HepG2 (cell line): ENCODE data around the gene GRIA3. TPM values are rescaled to one million over a fixed set of nuclear protein-coding genes. Genes with fewer than 3 reads are reported as not detected.

Experiments used
- ATAC-seq: fragments of 200-7000 bp; cut with Tn5 transposase; 3 replicates; pipeline ENCODE4 v1.9.1; 2020; ENCODE audit warnings: mild to moderate bottlenecking, moderate library complexity
- BruUV-seq: library from RNA; stranded (reverse); fragments of 400-500 nt; replicated peaks from 2 replicates; lab custom pipeline; 2021; lab: Mats Ljungman, UMichigan
- CTCF ChIA-PET: fragments of 300-600 bp; formaldehyde crosslinking; extraction: SDS; loops from one replicate; lab custom pipeline; 2021; ENCODE audit warnings: low total read pairs, inconsistent platforms, low intra/inter-chr PET ratio; lab: Yijun Ruan, JAX
- POLR2A ChIA-PET: fragments of 350-600 bp; sonication (Branson Sonifier 250); formaldehyde crosslinking; loops from one replicate; lab custom pipeline; 2020; ENCODE audit warnings: antibody characterized with exemption, inconsistent platforms; lab: Yijun Ruan, JAX
- DNase-seq: peaks from one replicate; pipeline ENCODE4 v3.0.0-alpha.2; 2015; ENCODE audit warnings: low spot score
- FAIRE-seq: peaks from 3 replicates; lab custom pipeline; 2011; peaks lifted over from hg19 to GRCh38; lab: Jason Lieb, UNC
- H2AFZ ChIP-seq: one replicate; pipeline ENCODE4 v1.6.1; 2011; ENCODE audit warnings: low read length, inconsistent platforms
- H3K27ac ChIP-seq: fragments of 300-600 bp; 3 replicates; pipeline ENCODE4 v1.8.0; 2011; ENCODE audit warnings: mixed run types, mild to moderate bottlenecking, mixed read lengths, low read length, inconsistent platforms; ENCODE audit not compliant: insufficient read depth; ENCODE audit errors: extremely low read length
- H3K27me3 ChIP-seq, 2 experiments: fragments of 200-600 bp in 1 of 2; 2 replicates in 1 of 2; 3 replicates in 1 of 2; pipeline versions ENCODE4 v1.6.0 to v1.8.0; 2011; ENCODE audit warnings: low read length in 2 of 2, mild to moderate bottlenecking in 2 of 2, moderate library complexity in 2 of 2, inconsistent platforms in 1 of 2; ENCODE audit not compliant: insufficient read depth in 2 of 2, control insufficient read depth in 1 of 2
- H3K36me3 ChIP-seq, 2 experiments: fragments of 200-600 bp in 1 of 2; replicated peaks in 1 of 2; 2 replicates in 1 of 2; 3 replicates in 1 of 2; pipeline versions ENCODE4 v1.5.1 to v1.8.0; 2011; ENCODE audit warnings: low read length in 2 of 2, inconsistent platforms in 1 of 2; ENCODE audit not compliant: insufficient read depth in 2 of 2, control insufficient read depth in 1 of 2
- H3K4me1 ChIP-seq: 2 replicates; pipeline ENCODE4 v1.5.1; 2012; ENCODE audit warnings: low read length, inconsistent platforms; ENCODE audit not compliant: insufficient read depth
- H3K4me2 ChIP-seq: 2 replicates; pipeline ENCODE4 v1.6.0; 2011; ENCODE audit warnings: low read depth, low read length, inconsistent platforms
- H3K4me3 ChIP-seq, 3 experiments: fragments of 200-600 bp in 1 of 3; sonication (generic), shearing (Covaris generic) in 1 of 3; replicated peaks in 1 of 3; 2 replicates each; pipeline ENCODE4 v1.5.1; 2011 to 2016; ENCODE audit warnings: low read length in 3 of 3, inconsistent platforms in 2 of 3, low read depth in 2 of 3, mild to moderate bottlenecking in 2 of 3, control low read depth in 1 of 3, mixed read lengths in 1 of 3; ENCODE audit not compliant: insufficient read depth in 1 of 3
- H3K79me2 ChIP-seq: one replicate; pipeline ENCODE4 v1.6.1; 2011; ENCODE audit warnings: low read length, inconsistent platforms; ENCODE audit not compliant: insufficient read depth
- H3K9ac ChIP-seq: 2 replicates; pipeline ENCODE4 v1.6.0; 2011; ENCODE audit warnings: mild to moderate bottlenecking, low read depth, low read length, inconsistent platforms; ENCODE audit not compliant: insufficient read depth
- H3K9me3 ChIP-seq: 2 replicates; pipeline ENCODE4 v1.5.1; 2012; ENCODE audit warnings: mild to moderate bottlenecking, low read length
- H4K20me1 ChIP-seq: 2 replicates; pipeline ENCODE4 v1.6.0; 2011; ENCODE audit warnings: inconsistent platforms, mild to moderate bottlenecking, low read length, moderate library complexity; ENCODE audit not compliant: insufficient read depth
- AGO1 ChIP-seq: fragments of 200-400 bp; formaldehyde crosslinking; IDR thresholded peaks from 2 replicates; pipeline ENCODE4 v1.6.1; 2017; ENCODE audit warnings: mild to moderate bottlenecking, low read depth, low read length, moderate library complexity; ENCODE audit not compliant: poor library complexity, severe bottlenecking
- ATF7-NPFF ChIP-seq: sonication (generic); formaldehyde crosslinking; IDR thresholded peaks from 2 replicates; pipeline ENCODE4 v1.8.1; 2023; ENCODE audit warnings: mild to moderate bottlenecking, low read depth, missing genetic modification reagents, moderate library complexity
- BHLHE40 ChIP-seq: IDR thresholded peaks from 2 replicates; pipeline ENCODE4 v1.6.1; 2011; ENCODE audit warnings: low read length, improper control_type of control experiment
- E2F2 ChIP-seq: sonication (generic); formaldehyde crosslinking; IDR thresholded peaks from 2 replicates; pipeline ENCODE4 v1.4.0; 2020; ENCODE audit warnings: missing genetic modification reagents, borderline replicate concordance
- MTA3 ChIP-seq: sonication (generic); formaldehyde crosslinking; IDR thresholded peaks from 2 replicates; pipeline ENCODE4 v1.4.0; 2020; ENCODE audit warnings: missing genetic modification reagents
- NR2F6 ChIP-seq, 2 experiments: IDR thresholded peaks; 2 replicates each; pipeline ENCODE4 v1.6.1; 2016; ENCODE audit warnings: antibody characterized with exemption in 1 of 2, mild to moderate bottlenecking in 1 of 2
- SKI ChIP-seq: fragments of 450-650 bp; IDR thresholded peaks from one replicate; pipeline ENCODE4 v1.6.1; 2018; ENCODE audit warnings: mild to moderate bottlenecking; ENCODE audit not compliant: partially characterized antibody
- SMAD1 ChIP-seq: sonication (generic); formaldehyde crosslinking; IDR thresholded peaks from 2 replicates; pipeline ENCODE4 v1.4.0; 2020; ENCODE audit warnings: missing genetic modification reagents, low read depth, mild to moderate bottlenecking, borderline replicate concordance
- TARDBP ChIP-seq: sonication (generic); formaldehyde crosslinking; IDR thresholded peaks from 2 replicates; pipeline ENCODE4 v1.8.0; 2022; ENCODE audit warnings: mild to moderate bottlenecking, missing genetic modification reagents
- ZNF318 ChIP-seq: sonication (generic); formaldehyde crosslinking; IDR thresholded peaks from 2 replicates; pipeline ENCODE4 v1.4.0; 2020; ENCODE audit warnings: mild to moderate bottlenecking, missing genetic modification reagents
- WGBS: methylation state at CpG from one replicate; pipeline ENCODE4 v1.1.6; 2017; ENCODE audit warnings: low lambda C conversion rate; 5-methylcytosine and 5-hydroxymethylcytosine counted together
- in situ Hi-C: cut with HindIII; loops from 2 replicates; pipeline ENCODE4 v1.10.0; 2017; ENCODE audit warnings: low pct_unique_long_range_greater_than_20kb; ENCODE audit not compliant: extremely low pct_ligation_motif_present
- intact Hi-C: fragments of 100-400 bp; cut with micrococcal nuclease; formaldehyde crosslinking; loops from one replicate; pipeline ENCODE4 v1.10.0; 2022; ENCODE audit not compliant: unreplicated experiment
- polyA plus RNA-seq, 8 experiments: library from polyadenylated mRNA; depleted of rRNA in 3 of 8; stranded (reverse) in 7 of 8; unstranded in 1 of 8; fragments of >200 nt; fragmentation: Illumina TruSeq in 4 of 8; extraction: Trizol in 4 of 8; gene quantifications; 2 replicates each; pipeline versions ENCODE4 v1.2.1 to v1.2.3, GENCODE V29; 2011 to 2016; ENCODE audit warnings: low read depth in 4 of 8, missing spikeins in 1 of 8, mixed read lengths in 1 of 8; ENCODE audit not compliant: insufficient read depth in 1 of 8
- total RNA-seq, 5 experiments: library from RNA; depleted of rRNA; stranded (reverse); fragments of >200 nt; fragmentation: Illumina TruSeq; extraction: Trizol; gene quantifications; 2 replicates each; pipeline ENCODE4 v1.2.3, GENCODE V29; 2016; ENCODE audit warnings: low read depth in 1 of 5
- TF ChIP-seq, protein P1 (sequence below): sonication (generic); formaldehyde crosslinking; IDR thresholded peaks from 2 replicates; pipeline ENCODE4 v1.4.0; 2020; ENCODE audit warnings: mild to moderate bottlenecking, missing genetic modification reagents

GRIA3 gene
- total and polyA plus RNA-seq, 2 of the 13 experiments (the other 11 are each of a cell fraction or from before 2014, with no cell fraction given): not detected

- H3K4me3 ChIP-seq: no peak overlapping the region
- H3K4me1 ChIP-seq: no peaks in the 10 kb centered on the region
- no peak overlapping the region for H3K27ac ChIP-seq
- 0% methylated on average over 2 of the region's 2 CpGs for WGBS
- H3K9ac ChIP-seq: no peak overlapping the region
- H3K36me3 ChIP-seq: no peaks in the 10 kb centered on the region
- FAIRE-seq: no peak
- ChIA-PET CTCF (no interaction called here), POLR2A (no interaction called here)
- no peaks in the 10 kb centered on the region for H3K9me3 ChIP-seq
- no peak for DNase-seq
- H2AFZ ChIP-seq: no peak overlapping the region
- H3K4me2 ChIP-seq: no peak overlapping the region
- no peaks in the 10 kb centered on the region for H3K79me2 ChIP-seq
- ATAC-seq: no peak
- intact Hi-C loops: no loop called here
- H4K20me1 ChIP-seq: no peaks in the 10 kb centered on the region
- BruUV-seq: no TSS peak
- in situ Hi-C loops: no loop called here
- no peaks in the 10 kb centered on the region for H3K27me3 ChIP-seq
- TF ChIP-seq SKI: no peak
- TF ChIP-seq ATF7-NPFF (CRISPR knock-in tag): no peak
- no peak for TF ChIP-seq E2F2 (CRISPR knock-in tag)
- TF ChIP-seq TARDBP: no peak
- no peak for TF ChIP-seq ZNF318 (CRISPR knock-in tag)
- TF ChIP-seq BHLHE40: no peak
- TF ChIP-seq SMAD1 (CRISPR knock-in tag): no peak
- TF ChIP-seq AGO1: no peak
- TF ChIP-seq, protein P1, sequence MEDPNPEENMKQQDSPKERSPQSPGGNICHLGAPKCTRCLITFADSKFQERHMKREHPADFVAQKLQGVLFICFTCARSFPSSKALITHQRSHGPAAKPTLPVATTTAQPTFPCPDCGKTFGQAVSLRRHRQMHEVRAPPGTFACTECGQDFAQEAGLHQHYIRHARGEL (CRISPR knock-in tag): no peak
- no peak for TF ChIP-seq MTA3 (CRISPR knock-in tag)
- no peak for TF ChIP-seq NR2F6 (IDR thresholded peaks at IDR 0.05)
- TF ChIP-seq NR2F6 (CRISPR knock-in tag; IDR thresholded peaks at IDR 0.05): no peak
Observed at GRCh38 chrX:123525123-123525725, 341.1 kb downstream of the GRIA3 start.
